H1 (cell line): ENCODE measurements around the gene PCBD1. TPM values are rescaled to one million over a fixed set of nuclear protein-coding genes. Genes with fewer than 3 reads are reported as not detected.

ENCODE experiments used
- CHD1 ChIP-seq: IDR thresholded peaks from 2 replicates; pipeline ENCODE4 v1.6.1; 2012; ENCODE audit warnings: low read depth, low read length, improper control_type of control experiment
- polyA plus RNA-seq, 7 experiments: library from polyadenylated mRNA; depleted of rRNA in 3 of 7; stranded (reverse) in 5 of 7; unstranded in 2 of 7; fragments of >200 nt in 5 of 7; fragments of 200-250 nt in 2 of 7; gene quantifications; 1 replicate in 5 of 7; 2 replicates in 1 of 7; 4 replicates in 1 of 7; pipeline versions ENCODE4 v1.2.1 to v1.2.3, GENCODE V29; 2011 to 2013; ENCODE audit warnings: missing spikeins in 2 of 7, mixed read lengths in 2 of 7
- total RNA-seq: library from RNA; stranded (reverse); fragmentation: NEBNext Ultra II Directional; extraction: Animal tissue kit (Norgen Biotek cat#: 25700); gene quantifications from 2 replicates; pipeline ENCODE4 v1.2.1, GENCODE V29; 2021
- TF ChIP-seq, protein P1 (sequence below): fragments of 300-600 bp; sonication (generic); IDR thresholded peaks from 2 replicates; pipeline ENCODE4 v1.7.1; 2012; ENCODE audit warnings: low read length, moderate library complexity, mild to moderate bottlenecking, inconsistent platforms; ENCODE audit not compliant: insufficient replicate concordance

PCBD1 gene
- total and polyA plus RNA-seq, 2 of the 8 experiments (the other 6 are each of a cell fraction or from before 2014, with no cell fraction given): 46.5 to 55.0 TPM

- TF ChIP-seq, protein P1, sequence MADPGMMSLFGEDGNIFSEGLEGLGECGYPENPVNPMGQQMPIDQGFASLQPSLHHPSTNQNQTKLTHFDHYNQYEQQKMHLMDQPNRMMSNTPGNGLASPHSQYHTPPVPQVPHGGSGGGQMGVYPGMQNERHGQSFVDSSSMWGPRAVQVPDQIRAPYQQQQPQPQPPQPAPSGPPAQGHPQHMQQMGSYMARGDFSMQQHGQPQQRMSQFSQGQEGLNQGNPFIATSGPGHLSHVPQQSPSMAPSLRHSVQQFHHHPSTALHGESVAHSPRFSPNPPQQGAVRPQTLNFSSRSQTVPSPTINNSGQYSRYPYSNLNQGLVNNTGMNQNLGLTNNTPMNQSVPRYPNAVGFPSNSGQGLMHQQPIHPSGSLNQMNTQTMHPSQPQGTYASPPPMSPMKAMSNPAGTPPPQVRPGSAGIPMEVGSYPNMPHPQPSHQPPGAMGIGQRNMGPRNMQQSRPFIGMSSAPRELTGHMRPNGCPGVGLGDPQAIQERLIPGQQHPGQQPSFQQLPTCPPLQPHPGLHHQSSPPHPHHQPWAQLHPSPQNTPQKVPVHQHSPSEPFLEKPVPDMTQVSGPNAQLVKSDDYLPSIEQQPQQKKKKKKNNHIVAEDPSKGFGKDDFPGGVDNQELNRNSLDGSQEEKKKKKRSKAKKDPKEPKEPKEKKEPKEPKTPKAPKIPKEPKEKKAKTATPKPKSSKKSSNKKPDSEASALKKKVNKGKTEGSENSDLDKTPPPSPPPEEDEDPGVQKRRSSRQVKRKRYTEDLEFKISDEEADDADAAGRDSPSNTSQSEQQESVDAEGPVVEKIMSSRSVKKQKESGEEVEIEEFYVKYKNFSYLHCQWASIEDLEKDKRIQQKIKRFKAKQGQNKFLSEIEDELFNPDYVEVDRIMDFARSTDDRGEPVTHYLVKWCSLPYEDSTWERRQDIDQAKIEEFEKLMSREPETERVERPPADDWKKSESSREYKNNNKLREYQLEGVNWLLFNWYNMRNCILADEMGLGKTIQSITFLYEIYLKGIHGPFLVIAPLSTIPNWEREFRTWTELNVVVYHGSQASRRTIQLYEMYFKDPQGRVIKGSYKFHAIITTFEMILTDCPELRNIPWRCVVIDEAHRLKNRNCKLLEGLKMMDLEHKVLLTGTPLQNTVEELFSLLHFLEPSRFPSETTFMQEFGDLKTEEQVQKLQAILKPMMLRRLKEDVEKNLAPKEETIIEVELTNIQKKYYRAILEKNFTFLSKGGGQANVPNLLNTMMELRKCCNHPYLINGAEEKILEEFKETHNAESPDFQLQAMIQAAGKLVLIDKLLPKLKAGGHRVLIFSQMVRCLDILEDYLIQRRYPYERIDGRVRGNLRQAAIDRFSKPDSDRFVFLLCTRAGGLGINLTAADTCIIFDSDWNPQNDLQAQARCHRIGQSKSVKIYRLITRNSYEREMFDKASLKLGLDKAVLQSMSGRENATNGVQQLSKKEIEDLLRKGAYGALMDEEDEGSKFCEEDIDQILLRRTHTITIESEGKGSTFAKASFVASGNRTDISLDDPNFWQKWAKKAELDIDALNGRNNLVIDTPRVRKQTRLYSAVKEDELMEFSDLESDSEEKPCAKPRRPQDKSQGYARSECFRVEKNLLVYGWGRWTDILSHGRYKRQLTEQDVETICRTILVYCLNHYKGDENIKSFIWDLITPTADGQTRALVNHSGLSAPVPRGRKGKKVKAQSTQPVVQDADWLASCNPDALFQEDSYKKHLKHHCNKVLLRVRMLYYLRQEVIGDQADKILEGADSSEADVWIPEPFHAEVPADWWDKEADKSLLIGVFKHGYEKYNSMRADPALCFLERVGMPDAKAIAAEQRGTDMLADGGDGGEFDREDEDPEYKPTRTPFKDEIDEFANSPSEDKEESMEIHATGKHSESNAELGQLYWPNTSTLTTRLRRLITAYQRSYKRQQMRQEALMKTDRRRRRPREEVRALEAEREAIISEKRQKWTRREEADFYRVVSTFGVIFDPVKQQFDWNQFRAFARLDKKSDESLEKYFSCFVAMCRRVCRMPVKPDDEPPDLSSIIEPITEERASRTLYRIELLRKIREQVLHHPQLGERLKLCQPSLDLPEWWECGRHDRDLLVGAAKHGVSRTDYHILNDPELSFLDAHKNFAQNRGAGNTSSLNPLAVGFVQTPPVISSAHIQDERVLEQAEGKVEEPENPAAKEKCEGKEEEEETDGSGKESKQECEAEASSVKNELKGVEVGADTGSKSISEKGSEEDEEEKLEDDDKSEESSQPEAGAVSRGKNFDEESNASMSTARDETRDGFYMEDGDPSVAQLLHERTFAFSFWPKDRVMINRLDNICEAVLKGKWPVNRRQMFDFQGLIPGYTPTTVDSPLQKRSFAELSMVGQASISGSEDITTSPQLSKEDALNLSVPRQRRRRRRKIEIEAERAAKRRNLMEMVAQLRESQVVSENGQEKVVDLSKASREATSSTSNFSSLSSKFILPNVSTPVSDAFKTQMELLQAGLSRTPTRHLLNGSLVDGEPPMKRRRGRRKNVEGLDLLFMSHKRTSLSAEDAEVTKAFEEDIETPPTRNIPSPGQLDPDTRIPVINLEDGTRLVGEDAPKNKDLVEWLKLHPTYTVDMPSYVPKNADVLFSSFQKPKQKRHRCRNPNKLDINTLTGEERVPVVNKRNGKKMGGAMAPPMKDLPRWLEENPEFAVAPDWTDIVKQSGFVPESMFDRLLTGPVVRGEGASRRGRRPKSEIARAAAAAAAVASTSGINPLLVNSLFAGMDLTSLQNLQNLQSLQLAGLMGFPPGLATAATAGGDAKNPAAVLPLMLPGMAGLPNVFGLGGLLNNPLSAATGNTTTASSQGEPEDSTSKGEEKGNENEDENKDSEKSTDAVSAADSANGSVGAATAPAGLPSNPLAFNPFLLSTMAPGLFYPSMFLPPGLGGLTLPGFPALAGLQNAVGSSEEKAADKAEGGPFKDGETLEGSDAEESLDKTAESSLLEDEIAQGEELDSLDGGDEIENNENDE: no peak
- TF ChIP-seq CHD1: no peak
- TF ChIP-seq, all 59 proteins: peak for 0
Measured at GRCh38 chr10:70884741-70885140, 3.6 kb downstream of the PCBD1 start (continued).
